BE2C (cell line): ENCODE data around the gene CABLES1.

Experiments
- DNase-seq: peaks from one replicate; pipeline ENCODE4 v3.0.0-alpha.2; 2020
- H3K27me3 ChIP-seq: fragments of 250-450 bp; sonication (Bioruptor Pico); 2 replicates; pipeline ENCODE4 v1.5.1; 2020; ENCODE audit warnings: mild to moderate bottlenecking
- H3K36me3 ChIP-seq: fragments of 250-450 bp; sonication (Bioruptor Pico); 2 replicates; pipeline ENCODE4 v1.5.1; 2020; ENCODE audit warnings: mild to moderate bottlenecking
- H3K4me1 ChIP-seq: fragments of 250-450 bp; sonication (Bioruptor Pico); 2 replicates; pipeline ENCODE4 v1.5.1; 2020
- H3K4me3 ChIP-seq: 2 replicates; pipeline ENCODE4 v1.5.1; 2011; ENCODE audit warnings: low read depth, low read length
- H3K9me3 ChIP-seq: fragments of 250-450 bp; sonication (Bioruptor Pico); 2 replicates; pipeline ENCODE4 v1.5.1; 2020
- CTCF ChIP-seq: IDR thresholded peaks from 2 replicates; pipeline ENCODE4 v1.5.1; 2012; ENCODE audit warnings: mild to moderate bottlenecking, low read depth, low read length

Gene CABLES1

DNA sequence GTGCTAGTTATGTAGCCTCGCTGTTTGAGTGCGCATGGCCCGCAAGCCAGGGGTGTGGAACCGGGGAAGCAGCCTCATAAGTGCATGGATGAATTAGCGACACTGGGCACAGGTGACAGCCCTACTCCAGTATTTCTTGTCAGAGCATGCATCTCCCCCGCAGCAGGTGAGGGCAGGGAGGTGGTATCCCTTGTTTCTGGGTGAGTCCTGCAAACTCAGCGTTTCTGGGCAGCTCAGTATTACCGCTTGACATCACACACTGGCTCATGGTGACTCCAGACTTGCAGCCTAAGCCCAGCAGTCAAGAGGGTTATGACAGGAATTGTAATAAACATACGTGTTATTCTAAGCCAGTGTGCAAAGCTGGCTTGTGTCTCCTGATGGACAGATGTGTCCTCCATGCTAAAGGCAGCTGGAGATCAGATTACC lies 2.5 kb downstream of the CABLES1 start:
- DNase-seq, result no peak
- Histone ChIP-seq H3K9me3 (no peaks in the 10 kb centered on the region), H3K4me3 (peak overlapping the region; percentile 69), H3K4me1 (peaks cover 26% of the 10 kb centered on the region), H3K36me3 (no peaks in the 10 kb centered on the region), H3K27me3 (0 out of 2 replicates have a peak, but pooled peaks cover 6% of the 10 kb centered on the region)
- no peak for TF ChIP-seq CTCF

DNA sequence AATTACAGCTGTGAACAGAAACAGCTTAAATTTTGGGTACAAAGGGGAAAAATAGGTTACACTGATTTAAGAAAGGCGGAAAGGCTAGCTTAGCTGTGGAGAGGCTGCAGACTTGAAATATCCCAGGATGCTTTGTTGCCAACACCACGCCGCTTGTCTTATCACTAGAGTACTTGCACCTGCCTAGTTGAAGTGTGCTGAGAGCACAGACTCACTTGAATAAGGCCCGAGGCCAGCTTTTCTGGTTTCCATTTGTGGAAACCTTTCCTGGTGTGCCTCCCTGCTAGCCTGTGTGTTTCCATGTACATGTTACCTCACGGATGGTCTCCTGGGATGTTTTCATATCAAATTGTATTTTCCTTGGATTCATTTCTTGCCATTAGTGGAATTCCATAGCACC lies 3.2 kb downstream of the CABLES1 start:
- Histone ChIP-seq H3K36me3 (no peaks in the 10 kb centered on the region), H3K4me3 (peak overlapping the region; percentile 69), H3K9me3 (no peaks in the 10 kb centered on the region), H3K4me1 (peaks cover 31% of the 10 kb centered on the region), H3K27me3 (0 out of 2 replicates have a peak, but pooled peaks cover 6% of the 10 kb centered on the region)
- no peak for TF ChIP-seq CTCF
- peak; percentile 63 for DNase-seq

GRCh38 chr18:23141104-23141999 lies 6.1 kb downstream of the CABLES1 start:
- DNase-seq, result peak; percentile 74
- Histone ChIP-seq H3K4me3 (no peak overlapping the region), H3K4me1 (peaks cover 35% of the 10 kb centered on the region), H3K27me3 (0 out of 2 replicates have a peak, but pooled peaks cover 3% of the 10 kb centered on the region), H3K36me3 (no peaks in the 10 kb centered on the region), H3K9me3 (no peaks in the 10 kb centered on the region)
- no peak for TF ChIP-seq CTCF

GRCh38 chr18:23142251-23142929 lies 7.1 kb downstream of the CABLES1 start:
- H3K4me3 ChIP-seq, result no peak overlapping the region
- H3K9me3 ChIP-seq, result no peaks in the 10 kb centered on the region
- DNase-seq, result no peak
- H3K36me3 ChIP-seq, result no peaks in the 10 kb centered on the region
- no peak for TF ChIP-seq CTCF
- H3K27me3 ChIP-seq, result no peaks in the 10 kb centered on the region
- peaks cover 35% of the 10 kb centered on the region for H3K4me1 ChIP-seq

DNA sequence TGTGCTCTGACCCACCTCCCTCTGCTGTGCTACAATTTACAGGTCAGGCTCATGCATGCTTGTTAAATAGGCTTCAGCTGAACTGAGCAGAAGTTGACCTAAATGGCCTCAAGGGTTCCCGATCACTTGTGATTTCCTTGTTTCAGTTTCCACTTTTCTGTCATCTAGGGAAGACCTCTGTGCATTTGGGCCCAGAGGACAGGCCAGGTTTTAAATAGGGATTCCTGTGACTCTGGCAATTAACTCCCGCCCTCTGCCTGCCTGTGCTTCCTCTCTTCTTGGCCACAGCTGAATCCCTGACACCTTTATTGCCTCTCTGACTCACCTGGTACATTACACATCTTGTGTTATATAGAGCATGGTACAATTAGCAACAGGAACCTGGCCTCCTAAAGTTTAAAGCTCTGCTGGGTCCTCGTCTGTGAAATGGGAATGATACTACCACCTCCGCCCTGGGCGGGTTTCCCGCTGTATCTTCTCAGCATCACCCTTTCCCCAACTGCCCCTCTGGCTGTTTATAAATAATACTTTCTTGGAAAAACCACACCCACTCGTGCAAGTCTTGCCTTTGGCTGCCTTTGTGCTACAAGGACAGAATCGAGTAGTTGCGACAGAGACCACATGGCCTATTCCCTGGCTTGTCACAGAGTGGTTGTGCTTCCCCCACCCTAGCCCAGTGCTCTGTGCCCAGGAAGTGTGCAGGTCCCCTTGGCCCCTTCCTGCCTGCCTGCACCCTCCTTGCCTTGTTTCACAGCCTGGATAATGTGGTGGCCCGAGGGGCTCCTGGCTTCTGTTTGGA lies 7.9 kb downstream of the CABLES1 start:
- H3K4me3 ChIP-seq, result no peak overlapping the region
- TF ChIP-seq CTCF, result no peak
- DNase-seq, result no peak
- no peaks in the 10 kb centered on the region for H3K36me3 ChIP-seq
- H3K9me3 ChIP-seq, result no peaks in the 10 kb centered on the region
- H3K27me3 ChIP-seq, result no peaks in the 10 kb centered on the region
- peaks cover 30% of the 10 kb centered on the region for H3K4me1 ChIP-seq
